Effector CD8-positive, alpha-beta T cell (primary cell): ENCODE measurements around the gene RARRES1.

Source experiments
- DNase-seq: peaks from one replicate; lab custom pipeline; 2025; lab: John Stamatoyannopoulos, UW
- total RNA-seq, 4 experiments: gene quantifications; one replicate each; lab custom pipeline; 2026; lab: John Stamatoyannopoulos, UW

RARRES1 gene
- 0 reads per million in 4 experiments for total RNA-seq

- DNase-seq = no peak
These were observed at the start of gene RARRES1 for GRCh38 chr3:158731938-158732855. Gene RARRES1, minus strand, starts transcription at chr3:158732457. Its CDS starts 42 bp downstream, at chr3:158732415.

GRCh38 chr3:158781849-158782248, 49.6 kb upstream of the RARRES1 start:
- no peak for DNase-seq

- no peak for DNase-seq
These were observed 48.9 kb upstream of the RARRES1 start for GRCh38 chr3:158781191-158781590.

- DNase-seq = no peak
These were observed 48.5 kb upstream of the RARRES1 start for GRCh38 chr3:158780766-158781165.

GRCh38 chr3:158777161-158777873, 45.1 kb upstream of the RARRES1 start:
- no peak for DNase-seq

- no peak for DNase-seq
These were observed 44.3 kb upstream of the RARRES1 start for GRCh38 chr3:158776531-158776930.

- DNase-seq = no peak
These were observed 43.5 kb upstream of the RARRES1 start for GRCh38 chr3:158775426-158776410.

GRCh38 chr3:158774965-158775364, 42.7 kb upstream of the RARRES1 start:
- no peak for DNase-seq

- no peak for DNase-seq
These were observed 41.9 kb upstream of the RARRES1 start for GRCh38 chr3:158773845-158774830.

- DNase-seq = no peak
These were observed 40.9 kb upstream of the RARRES1 start for GRCh38 chr3:158773166-158773565.

- no peak for DNase-seq
These were observed 39.7 kb upstream of the RARRES1 start for GRCh38 chr3:158771982-158772381.

- no peak for DNase-seq
These were observed 39.3 kb upstream of the RARRES1 start for GRCh38 chr3:158771577-158771976.

GRCh38 chr3:158770741-158771350, 38.6 kb upstream of the RARRES1 start:
- DNase-seq = no peak

GRCh38 chr3:158769952-158770740, 37.9 kb upstream of the RARRES1 start:
- DNase-seq = no peak

GRCh38 chr3:158769549-158769948, 37.3 kb upstream of the RARRES1 start:
- no peak for DNase-seq

GRCh38 chr3:158768881-158769543, 36.8 kb upstream of the RARRES1 start:
- no peak for DNase-seq

GRCh38 chr3:158768361-158768787, 36.1 kb upstream of the RARRES1 start:
- no peak for DNase-seq

- no peak for DNase-seq
These were observed 34.1 kb upstream of the RARRES1 start for GRCh38 chr3:158766364-158766763.
